HG03097 (cell line): Measurements from ENCODE around the gene AP2A2.

Experiments
- ATAC-seq: cut with Tn5 transposase; IDR thresholded peaks from one replicate; pipeline ENCODE4 v1.9.1; 2021; ENCODE audit not compliant: unreplicated experiment, low FRiP score

AP2A2 gene

DNA sequence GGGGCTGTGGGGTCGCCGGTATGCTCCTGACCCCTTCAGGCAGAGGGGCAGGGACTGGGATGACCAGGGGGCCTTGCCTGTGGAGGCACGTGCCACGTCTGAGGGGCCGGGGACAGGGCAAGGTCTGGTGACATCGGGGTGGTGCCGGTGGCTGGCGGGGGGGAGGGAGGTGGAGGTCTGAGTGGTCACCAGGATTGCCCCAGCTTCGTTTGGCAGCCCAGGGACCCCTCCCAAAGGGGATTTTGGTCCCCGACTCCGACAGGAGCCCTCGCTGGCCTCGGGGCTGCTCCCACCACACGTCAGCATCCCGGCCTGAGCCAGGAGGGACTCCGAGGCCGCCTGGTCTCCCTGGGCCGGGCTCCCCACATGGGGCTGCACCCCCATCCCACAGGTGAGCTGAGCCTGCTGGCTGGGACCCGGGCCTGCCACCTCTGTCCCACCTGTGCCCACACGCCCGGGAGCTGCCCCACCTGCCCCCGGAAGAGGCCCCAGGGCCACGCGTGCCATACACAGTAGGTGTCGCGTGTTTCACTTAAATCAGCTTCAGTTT lies 111.9 kb downstream of the AP2A2 start:
- no peak for ATAC-seq

DNA sequence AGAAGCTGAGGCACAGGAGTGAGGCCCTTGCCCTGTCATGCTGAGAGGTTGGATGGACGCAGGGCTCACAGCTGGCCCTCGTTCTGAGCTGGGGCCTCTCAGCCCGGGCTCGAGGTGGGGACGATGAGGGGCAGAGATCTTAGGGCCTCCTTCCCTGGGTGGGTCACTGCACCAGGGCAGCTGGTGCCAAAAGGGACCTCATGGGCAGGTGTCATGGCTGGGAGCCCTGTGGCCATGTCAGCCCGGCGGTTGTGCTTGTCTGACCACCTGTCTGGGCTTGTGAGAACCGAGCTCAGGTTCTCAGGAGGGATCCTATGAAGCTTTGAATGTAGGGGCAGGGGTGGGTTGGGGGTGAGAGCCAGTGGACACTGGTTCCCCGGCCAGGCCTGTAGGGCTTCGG lies 112.7 kb downstream of the AP2A2 start:
- no peak for ATAC-seq

DNA sequence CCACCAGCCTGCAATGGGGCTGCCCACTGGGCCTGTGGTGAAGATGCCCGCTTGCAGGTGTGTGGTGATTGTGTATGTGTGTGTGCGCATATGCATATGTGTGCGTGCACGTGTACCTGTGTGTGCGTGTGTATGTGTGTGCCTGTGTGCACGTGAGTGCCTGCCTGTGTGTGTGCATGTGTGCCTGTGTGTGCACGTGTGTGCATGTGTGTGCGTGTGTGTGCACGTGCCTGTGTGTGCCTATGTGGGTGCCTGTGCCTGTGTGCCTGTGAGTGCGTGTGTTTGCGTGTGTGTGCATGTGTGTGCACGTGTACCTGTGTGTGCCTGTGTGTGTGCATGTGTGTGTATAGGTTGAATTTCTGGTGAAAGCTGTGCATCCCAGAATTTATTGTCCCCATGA lies 113.3 kb downstream of the AP2A2 start:
- no peak for ATAC-seq

DNA sequence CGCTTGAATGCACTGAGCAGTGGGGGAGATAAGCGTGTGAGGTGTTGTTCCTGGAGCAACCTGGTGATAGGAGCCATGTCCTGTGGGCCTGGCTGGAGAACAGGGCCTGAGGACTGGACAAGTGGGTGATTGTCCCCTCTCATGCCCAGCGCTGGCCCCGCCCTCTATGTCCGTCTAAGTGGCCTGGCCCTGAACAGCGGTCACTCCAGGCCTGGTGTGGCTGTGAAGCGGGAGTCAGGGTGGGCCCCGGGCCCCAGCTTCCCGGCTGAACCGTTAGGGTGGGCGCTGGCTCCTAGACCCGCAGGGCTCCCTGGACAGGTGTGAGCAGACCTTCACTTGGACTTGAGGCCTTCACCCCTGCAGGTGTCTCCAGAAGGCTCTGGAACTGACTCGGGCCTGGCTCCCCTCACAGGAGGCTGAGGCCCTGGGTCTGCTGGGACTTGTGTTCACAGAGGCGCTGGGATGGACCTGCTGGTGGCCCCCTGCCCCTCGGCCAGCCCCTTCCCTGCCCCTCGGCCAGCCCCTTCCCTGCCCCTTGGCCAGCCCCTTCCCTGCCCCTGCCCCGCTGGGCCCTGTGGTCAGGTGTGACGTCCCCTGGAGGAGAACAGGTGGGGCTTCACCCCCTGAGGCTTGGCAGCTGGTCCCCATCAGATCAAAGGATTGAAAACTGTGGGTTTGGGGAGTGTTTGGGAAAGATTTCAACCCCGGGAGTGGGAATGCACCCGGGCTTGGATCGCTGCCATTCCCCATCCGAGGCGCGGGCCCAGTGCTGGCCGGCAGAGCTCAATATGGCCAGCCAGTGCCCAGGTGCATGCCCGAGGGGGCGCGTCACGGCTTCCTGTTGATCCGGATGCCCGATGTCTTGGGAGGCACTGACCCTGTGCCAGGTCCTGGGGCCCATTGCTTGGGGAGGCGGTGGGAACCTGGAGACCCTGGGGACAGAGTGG lies 114.1 kb downstream of the AP2A2 start:
- no peak for ATAC-seq

DNA sequence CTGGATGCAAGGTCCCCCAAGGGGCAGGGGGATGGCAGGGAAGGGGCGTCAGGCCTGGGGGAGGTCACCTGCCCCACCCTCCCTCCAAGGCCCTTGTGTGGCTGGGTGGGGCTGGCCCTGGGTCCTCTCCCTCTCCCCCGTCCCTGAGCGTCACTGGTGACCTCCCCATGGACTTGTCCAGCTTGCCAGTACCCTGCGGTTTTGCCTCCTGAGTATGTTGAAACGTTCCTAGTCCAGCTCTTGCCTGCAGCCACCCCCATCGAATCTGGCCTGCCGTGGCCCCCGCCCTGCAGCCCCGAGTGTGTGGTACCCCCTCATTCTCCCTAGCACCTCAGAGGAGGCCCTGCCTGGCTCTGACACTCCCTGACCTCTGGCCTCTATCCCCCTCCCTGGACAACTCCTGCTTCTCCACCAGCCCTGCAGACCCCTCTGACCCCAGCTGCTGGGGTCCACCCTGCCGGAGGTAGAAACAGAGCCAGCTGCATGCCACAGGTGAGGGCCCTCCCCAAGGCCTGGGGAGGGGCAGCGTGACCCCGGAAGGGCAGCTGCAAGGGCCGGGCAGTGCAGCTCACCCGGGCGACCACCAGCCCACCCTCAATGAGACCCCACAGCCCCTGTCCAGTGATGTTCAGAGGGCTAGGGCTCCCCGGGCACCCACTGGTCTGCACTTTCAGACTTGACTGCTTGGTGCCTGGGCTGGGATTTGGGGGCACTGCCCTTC lies 114.9 kb downstream of the AP2A2 start:
- ATAC-seq: no peak

DNA sequence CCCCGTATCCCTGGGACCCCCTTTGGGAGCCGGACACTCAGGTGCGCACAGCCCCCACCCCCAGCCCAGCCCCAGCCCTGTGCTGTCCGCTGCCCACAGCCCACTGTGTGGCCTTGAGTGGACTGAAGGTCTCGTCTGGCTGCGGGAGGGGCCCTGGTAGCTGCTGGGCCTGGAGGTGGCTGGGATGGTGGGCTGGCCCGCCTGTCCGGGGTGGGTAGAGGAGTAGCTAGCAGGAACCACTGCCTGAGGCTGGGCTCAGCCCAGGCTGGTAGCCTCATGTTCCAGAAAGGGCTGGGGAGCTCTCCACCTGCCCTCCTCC lies 115.4 kb downstream of the AP2A2 start:
- ATAC-seq: no peak

DNA sequence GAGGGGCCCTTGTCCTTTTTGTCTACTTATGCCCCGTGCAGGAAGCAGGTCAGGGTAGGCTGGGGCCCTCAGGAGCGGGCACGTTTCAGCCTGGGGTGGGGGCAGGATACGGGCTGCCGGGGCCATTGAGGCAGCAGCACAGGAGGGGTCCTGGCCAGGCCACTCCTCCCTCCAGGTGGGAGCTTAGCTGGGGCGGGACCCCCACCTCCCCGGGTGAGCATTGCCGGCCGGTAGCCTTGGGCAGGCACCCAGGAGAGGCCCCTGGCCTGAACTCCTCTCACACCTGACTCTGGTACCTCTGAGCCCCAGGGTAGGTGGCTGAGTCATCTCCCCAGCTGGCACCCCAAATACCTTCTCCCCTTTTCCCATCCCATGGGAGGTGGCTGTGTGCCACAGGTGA lies 115.8 kb downstream of the AP2A2 start:
- ATAC-seq: no peak

DNA sequence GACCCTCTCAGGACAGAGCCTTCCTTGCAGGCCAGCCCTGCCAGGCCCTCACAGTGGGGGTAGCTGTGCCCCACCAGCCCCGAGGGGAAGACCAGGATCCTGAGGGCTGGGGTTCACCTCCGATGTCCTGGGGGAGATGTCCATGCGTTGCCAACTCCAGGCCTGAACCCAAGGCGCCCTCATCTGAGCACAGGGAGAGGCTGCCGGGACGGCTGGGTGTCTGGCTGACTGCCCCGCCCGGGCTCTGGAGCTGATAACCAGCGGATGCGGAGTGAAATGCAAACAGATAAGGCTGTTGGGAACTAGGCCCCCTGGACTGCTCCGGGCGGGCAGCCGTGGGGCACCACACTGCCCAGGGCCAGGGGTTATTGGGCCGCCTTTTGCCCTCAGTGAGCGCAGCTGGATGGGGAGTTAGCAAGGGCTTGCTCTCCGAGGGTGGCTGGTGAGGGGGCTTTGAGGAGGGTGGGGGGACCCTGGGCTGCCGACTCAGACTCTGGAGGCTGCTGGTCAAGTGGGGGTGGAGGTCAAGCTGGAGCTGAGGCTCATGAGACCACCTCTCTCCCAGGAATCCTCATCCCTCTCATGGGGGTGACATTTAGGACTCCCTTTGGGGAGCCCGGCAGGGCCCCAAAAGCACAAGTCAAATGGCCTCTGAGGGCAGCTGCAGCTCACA lies 116.4 kb downstream of the AP2A2 start:
- no peak for ATAC-seq

DNA sequence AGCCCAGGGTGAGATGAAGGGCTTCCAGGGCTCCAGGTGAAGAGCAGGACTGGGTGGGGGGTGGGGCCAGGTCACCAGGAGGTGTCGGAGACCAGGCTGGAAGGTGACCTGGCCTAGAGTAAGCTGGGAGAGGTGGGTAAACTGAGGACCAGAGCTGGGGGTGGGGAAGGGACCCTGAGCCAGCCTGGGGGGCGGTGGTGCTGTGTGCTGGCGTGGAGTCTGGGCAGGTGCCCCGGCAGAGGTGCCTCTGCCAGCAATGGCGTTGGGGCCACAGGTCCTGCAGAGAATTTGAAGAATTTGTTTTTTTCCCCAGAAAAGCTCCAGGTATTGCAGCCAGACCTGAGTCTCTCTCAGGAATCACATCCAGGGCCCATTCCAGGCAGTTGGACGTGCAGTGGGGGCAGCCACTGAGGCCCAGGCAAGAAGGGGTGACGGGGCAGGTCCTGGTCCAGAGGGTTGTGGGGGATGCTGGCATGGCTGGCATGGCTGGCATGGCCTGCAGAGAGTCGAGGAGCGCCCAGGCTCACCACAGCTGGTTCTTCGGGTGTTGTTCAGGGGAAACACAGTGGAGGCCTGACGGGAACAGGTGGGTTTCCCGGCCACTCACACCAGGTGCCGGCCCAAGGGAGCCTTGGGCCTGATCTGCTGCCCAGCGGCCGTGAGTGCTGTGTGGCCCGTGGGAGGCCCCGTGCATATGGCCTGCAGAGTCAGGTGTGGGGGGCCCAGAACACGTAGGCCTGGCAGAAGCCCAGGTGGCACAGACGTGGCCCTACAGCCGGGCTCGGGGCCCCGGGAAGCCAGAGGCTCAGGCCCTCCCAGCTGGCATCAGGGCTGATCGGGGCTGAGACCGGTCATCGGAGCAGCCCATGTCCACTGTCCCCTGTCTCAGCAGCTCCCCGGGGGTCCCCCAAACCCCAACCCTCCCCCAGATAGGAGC lies 117.2 kb downstream of the AP2A2 start:
- ATAC-seq: no peak

DNA sequence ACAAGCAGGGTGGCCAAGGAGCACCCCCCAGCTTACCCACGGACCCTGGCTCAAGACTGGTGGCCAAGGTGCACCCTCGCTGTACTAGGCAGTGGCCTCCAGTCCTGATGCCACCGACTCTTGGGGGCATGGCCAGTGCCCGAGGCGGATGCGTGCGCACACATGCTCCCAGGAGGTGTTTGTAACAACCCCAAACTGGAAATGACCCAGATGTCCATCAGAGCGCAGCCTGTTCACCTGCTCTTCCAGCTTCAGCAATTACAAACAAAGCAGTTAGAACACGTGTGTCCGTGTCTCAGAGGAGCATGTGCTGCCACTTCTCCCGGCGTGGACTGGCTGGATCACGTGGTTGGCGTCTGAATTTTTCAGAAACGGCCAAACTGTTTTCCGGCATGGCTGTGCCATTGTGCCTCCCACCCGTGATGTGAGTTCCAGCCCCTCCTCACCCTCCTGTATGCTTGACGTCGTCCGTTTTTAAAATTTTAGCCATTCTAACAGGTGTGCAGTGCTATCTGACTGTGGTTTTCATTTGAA lies 118.0 kb downstream of the AP2A2 start:
- ATAC-seq: no peak

DNA sequence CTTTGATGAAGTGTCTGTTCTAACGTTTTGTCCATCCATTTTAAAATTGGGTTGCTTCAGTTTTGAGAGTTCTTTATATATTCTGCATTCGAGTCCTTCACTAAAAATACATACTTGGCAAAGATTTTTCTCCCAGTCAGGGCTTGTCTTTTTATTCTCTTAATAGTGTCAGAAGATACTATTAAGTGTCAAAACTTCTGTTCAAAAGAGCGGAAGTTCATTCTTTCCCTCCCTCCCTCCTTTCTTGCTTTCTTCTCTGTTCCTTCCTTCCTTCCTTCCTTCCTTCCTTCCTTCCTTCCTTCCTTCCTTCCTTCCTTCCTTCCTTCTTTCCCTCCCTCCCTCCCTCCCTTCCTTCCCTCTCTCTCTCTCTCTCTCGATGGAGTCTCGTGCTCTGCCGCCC lies 118.5 kb downstream of the AP2A2 start:
- no peak for ATAC-seq

DNA sequence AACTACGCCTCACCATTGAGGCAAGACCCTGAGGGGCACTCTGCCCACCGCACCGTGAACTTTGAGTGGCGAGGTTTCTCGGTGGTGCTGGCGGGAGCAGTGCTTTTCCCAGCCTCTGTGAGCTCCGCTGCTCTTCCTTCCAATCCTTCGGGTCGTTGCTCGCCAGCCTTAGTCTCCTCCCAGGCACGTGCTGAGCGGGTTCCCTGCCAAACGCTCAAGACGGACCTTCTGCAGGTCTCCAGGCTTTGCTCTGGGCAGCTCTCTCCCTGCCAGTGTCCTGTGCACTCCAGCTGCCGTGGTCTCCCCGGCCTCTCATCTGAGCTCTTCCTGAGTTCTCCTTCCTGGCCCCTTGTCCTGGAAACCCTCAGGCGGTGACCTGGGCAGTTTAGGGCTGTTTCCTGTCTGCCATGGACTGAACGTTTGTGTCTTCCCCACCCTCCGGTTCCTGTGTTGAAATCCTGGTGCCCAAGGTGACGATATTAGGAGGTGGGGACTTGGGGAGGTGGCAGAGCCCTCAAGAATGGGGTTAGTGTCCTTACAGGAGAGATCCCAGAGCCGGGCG lies 122.0 kb downstream of the AP2A2 start:
- no peak for ATAC-seq

DNA sequence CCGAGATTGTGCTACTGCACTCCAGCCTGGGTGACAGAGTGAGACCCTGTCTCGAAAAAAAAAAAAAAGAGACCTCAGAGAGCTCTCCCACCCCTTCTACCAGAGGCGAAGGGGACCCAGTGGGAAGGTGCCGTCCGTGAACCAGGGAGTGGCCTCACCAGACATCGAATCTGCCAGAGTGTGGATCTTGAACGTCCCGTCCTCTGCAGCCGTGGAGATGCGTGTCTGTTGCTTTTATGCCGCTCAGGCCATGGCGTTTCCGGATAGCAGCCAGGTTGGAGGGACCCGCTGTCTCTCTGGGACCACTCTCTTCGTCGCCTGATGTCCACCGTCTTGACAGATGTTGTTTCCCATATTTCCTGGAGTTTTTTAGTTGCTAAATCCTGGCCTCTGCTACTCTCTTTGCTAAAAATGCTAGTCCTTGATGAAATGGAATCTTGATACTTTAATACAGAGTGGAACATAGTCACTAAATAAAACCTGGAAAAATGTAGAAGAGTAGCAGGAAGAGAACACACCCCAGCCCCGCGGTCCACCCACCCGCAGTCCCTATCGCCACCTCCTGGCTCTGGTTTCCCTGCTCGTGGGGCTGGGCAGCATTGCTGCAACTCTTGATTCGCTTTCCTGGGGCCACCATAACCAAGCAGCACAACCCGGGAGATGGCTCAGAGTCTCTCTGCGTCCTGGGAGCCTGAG lies 122.9 kb downstream of the AP2A2 start:
- ATAC-seq: no peak

DNA sequence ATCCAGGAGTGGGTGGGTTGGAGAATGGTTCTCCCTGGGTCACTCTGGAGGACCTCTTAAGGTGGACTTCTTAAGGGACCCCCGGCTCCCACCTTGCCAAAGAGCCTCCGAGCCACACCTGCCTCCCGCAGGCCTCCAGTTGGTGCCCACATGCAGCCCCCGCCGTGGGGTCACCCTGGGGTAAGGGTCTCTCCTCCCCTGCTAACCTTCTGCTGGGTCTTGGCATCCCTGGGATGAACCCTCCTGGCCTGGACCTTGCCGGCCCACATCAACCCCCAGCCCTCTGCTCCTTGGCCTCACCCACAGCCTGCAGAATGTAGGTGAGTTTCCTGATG lies 123.4 kb downstream of the AP2A2 start:
- no peak for ATAC-seq

DNA sequence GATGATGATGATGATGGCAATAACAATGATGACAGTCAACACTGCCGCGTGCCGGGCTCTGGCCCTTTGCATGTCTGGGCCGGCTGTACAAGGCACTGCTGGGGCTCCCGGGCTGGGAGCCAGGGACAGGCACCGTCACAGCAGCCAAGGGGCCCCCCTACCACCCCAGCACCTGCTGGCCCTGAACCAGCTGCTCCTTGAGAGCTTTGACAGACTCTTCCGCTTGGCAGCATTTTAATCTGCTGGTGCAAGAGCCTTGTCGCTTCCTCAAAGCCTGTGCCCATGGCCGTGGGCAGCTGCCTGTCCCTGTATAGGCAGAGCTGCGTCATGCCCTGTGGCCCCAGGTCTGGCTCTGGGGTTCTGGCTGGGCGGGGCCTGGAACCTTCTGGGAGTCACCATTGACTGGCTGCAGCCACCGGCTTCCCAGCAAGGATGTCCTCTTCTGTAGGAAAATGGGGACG lies 123.8 kb downstream of the AP2A2 start:
- no peak for ATAC-seq

DNA sequence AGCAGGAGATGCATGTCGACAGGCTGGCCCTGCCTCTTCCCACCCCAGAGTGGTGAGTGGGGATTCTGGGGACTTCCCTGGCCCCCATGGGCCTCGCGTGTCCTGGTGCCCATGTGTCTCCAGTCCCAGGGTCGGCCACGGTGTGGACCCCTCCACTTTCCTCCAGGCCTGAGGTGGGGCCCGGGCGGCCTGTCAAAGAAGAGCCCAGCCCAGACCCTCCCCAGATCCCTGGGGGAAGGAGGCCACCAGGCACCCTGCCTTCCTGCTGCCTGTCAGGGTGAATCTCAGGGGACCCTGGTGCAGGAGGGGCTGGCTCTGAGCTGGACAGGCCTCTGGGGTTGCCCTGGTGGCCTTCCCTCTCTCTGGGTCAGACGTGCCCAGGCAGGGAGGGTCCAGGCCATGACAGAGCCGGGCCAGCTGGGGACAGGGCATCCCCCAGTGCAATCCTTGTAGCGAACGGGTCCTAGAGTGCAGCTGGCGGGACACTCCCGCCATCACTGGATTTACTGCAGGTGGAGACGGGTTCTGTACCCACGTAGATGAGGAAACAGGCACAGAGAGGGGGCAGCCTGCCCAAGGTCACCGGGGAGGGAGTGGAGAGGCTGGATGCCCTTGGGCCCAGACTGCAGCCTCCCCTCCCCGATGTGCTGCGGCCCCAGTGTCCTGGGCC lies 124.4 kb downstream of the AP2A2 start:
- no peak for ATAC-seq

DNA sequence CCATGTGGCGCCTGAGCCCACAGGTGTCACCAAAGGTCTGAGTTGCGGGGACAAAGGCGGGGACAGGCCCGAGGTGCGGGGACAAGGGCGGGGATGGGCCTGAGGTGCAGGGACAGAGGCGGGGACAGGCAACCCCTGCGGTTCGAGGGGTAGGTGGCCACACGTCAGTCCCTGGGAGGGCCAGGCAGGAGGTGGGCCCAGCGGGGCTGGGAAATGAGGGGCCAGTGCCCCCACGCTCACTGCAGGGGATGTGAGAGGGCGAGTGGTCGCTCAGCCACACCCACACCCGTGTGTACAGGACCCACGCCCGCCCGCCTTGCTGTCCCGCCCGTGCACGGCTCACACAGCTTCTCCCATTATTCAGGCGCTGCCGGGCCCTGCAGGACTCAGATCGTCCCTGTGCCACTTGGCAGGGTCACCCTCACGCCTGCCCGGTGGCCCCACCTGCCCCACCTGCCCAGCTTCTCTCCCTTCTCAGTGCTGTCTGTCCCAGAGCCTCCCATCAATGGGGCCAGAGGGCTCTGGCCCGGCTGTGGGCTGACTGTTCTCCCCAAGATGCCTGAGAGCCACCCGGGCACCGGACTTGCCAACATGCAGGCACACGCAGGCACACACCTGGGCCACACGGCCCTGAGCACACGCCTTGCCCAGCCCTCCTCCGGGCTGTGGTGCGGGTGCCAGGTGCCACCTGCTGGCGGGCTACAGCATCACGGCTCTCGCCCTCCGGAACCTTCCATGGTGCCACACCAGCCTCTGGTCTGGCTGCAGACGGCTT lies 125.1 kb downstream of the AP2A2 start:
- ATAC-seq: peak; percentile 57
